ENCODE data around the gene POLQ. TPM values are rescaled to one million over a fixed set of nuclear protein-coding genes. Genes with fewer than 3 reads are reported as not detected.
"Not testable (repeated sequence)": the region's sequence is repeated elsewhere in the genome, so short reads cannot be mapped to it uniquely, and the experiment has no call there.

POLQ gene
- total RNA-seq, 1 experiment from 2014 or later, result 9.4 TPM

- Histone ChIP-seq H3K4me3 (ENCODE audit: insufficient read depth, low read depth, low read length) (no peak overlapping the region), H3K36me3 (replicated peaks; ENCODE audit: control insufficient read depth, insufficient read depth, low read length) (peaks cover 2% of the 10 kb centered on the region), H3K27me3 (ENCODE audit: control insufficient read depth, insufficient read depth, low read length) (no peaks in the 10 kb centered on the region)
- DNase-seq, result no peak
Observed at GRCh38 chr3:121424549-121424948, 121.2 kb downstream of the POLQ start.

GRCh38 chr3:121418182-121418581, 127.6 kb downstream of the POLQ start:
- DNase-seq, result no peak
- Histone ChIP-seq H3K4me3 (ENCODE audit: insufficient read depth, low read depth, low read length) (no peak overlapping the region), H3K27me3 (ENCODE audit: control insufficient read depth, insufficient read depth, low read length) (no peaks in the 10 kb centered on the region), H3K36me3 (replicated peaks; ENCODE audit: control insufficient read depth, insufficient read depth, low read length) (no peaks in the 10 kb centered on the region)

- H3K36me3 ChIP-seq (replicated peaks; ENCODE audit: control insufficient read depth, insufficient read depth, low read length), result no peaks in the 10 kb centered on the region
- DNase-seq, result no peak
- no peak overlapping the region for H3K4me3 ChIP-seq (ENCODE audit: insufficient read depth, low read depth, low read length)
- H3K27me3 ChIP-seq (ENCODE audit: control insufficient read depth, insufficient read depth, low read length), result no peaks in the 10 kb centered on the region
Observed at GRCh38 chr3:121414924-121415323, 130.9 kb downstream of the POLQ start.

GRCh38 chr3:121411523-121411922, 134.3 kb downstream of the POLQ start:
- Histone ChIP-seq H3K4me3 (ENCODE audit: insufficient read depth, low read depth, low read length) (no peak overlapping the region), H3K27me3 (ENCODE audit: control insufficient read depth, insufficient read depth, low read length) (no peaks in the 10 kb centered on the region), H3K36me3 (replicated peaks; ENCODE audit: control insufficient read depth, insufficient read depth, low read length) (no peaks in the 10 kb centered on the region)
- DNase-seq, result no peak

GRCh38 chr3:121405631-121406030, 140.2 kb downstream of the POLQ start:
- DNase-seq, result no peak
- Histone ChIP-seq H3K4me3 (ENCODE audit: insufficient read depth, low read depth, low read length) (no peak overlapping the region), H3K27me3 (ENCODE audit: control insufficient read depth, insufficient read depth, low read length) (no peaks in the 10 kb centered on the region), H3K36me3 (replicated peaks; ENCODE audit: control insufficient read depth, insufficient read depth, low read length) (no peaks in the 10 kb centered on the region)

- Histone ChIP-seq H3K36me3 (replicated peaks; ENCODE audit: control insufficient read depth, insufficient read depth, low read length) (no peaks in the 10 kb centered on the region), H3K27me3 (ENCODE audit: control insufficient read depth, insufficient read depth, low read length) (no peaks in the 10 kb centered on the region), H3K4me3 (ENCODE audit: insufficient read depth, low read depth, low read length) (no peak overlapping the region)
- DNase-seq, result no peak
Observed at GRCh38 chr3:121399820-121400219, 146.0 kb downstream of the POLQ start.

GRCh38 chr3:121398051-121398450, 147.7 kb downstream of the POLQ start:
- not testable (repeated sequence) for DNase-seq; H3K36me3 ChIP-seq (replicated peaks; ENCODE audit: control insufficient read depth, insufficient read depth, low read length); H3K27me3 ChIP-seq (ENCODE audit: control insufficient read depth, insufficient read depth, low read length); H3K4me3 ChIP-seq (ENCODE audit: insufficient read depth, low read depth, low read length)

GRCh38 chr3:121395967-121396366, 149.8 kb downstream of the POLQ start:
- DNase-seq; H3K36me3 ChIP-seq (replicated peaks; ENCODE audit: control insufficient read depth, insufficient read depth, low read length); H3K27me3 ChIP-seq (ENCODE audit: control insufficient read depth, insufficient read depth, low read length); H3K4me3 ChIP-seq (ENCODE audit: insufficient read depth, low read depth, low read length): not testable (repeated sequence)

- not testable (repeated sequence) for H3K4me3 ChIP-seq (ENCODE audit: insufficient read depth, low read depth, low read length); H3K36me3 ChIP-seq (replicated peaks; ENCODE audit: control insufficient read depth, insufficient read depth, low read length); H3K27me3 ChIP-seq (ENCODE audit: control insufficient read depth, insufficient read depth, low read length); DNase-seq
Observed at GRCh38 chr3:121388308-121388707, 157.5 kb downstream of the POLQ start.

Other genes with a start within 250 kb of the POLQ start
- not detected in 2 replicates for gene ARGFX, start 22.0 kb upstream of the POLQ start, total RNA-seq (2014; rRNA removed; shearing (Covaris generic))
- under 0.01 TPM in 1 of 2 replicates, not detected in the other for gene FBXO40, start 47.4 kb upstream of the POLQ start, total RNA-seq (2014; rRNA removed; shearing (Covaris generic))
- gene HCLS1, start 114.9 kb upstream of the POLQ start, total RNA-seq (2014; rRNA removed; shearing (Covaris generic)), result 0.48 and 0.74 TPM in 2 replicates
- 9.0 and 17.4 TPM in 2 replicates for gene GOLGB1, start 203.8 kb upstream of the POLQ start, total RNA-seq (2014; rRNA removed; shearing (Covaris generic))

Data from H7 (cell line).